Brain microvascular endothelial cell (primary cell): ENCODE results near the gene SENP1.
A peak's percentile ranks its signal among the peaks of the same experiment; 100 is the strongest.

ENCODE experiments used
- DNase-seq: peaks from one replicate; pipeline ENCODE4 v3.0.0-alpha.2; 2020
- H3K27ac ChIP-seq: fragments of 250-450 bp; sonication (Bioruptor Pico); 2 replicates; pipeline ENCODE4 v1.5.1; 2020; ENCODE audit warnings: mild to moderate bottlenecking, moderate library complexity
- H3K27me3 ChIP-seq: fragments of 250-450 bp; sonication (Bioruptor Pico); replicated peaks from 2 replicates; pipeline ENCODE4 v1.5.1; 2020; ENCODE audit warnings: mild to moderate bottlenecking
- H3K36me3 ChIP-seq: fragments of 250-450 bp; sonication (Bioruptor Pico); replicated peaks from 2 replicates; pipeline ENCODE4 v1.5.1; 2020; ENCODE audit warnings: mild to moderate bottlenecking
- H3K4me3 ChIP-seq: 2 replicates; pipeline ENCODE4 v1.5.1; 2011; ENCODE audit warnings: low read depth, mild to moderate bottlenecking, control low read depth, low read length, moderate library complexity
- in situ Hi-C: cut with HindIII; loops from 2 replicates; pipeline ENCODE4 v1.10.0; 2017; ENCODE audit warnings: low sequenced_read_pairs, low pct_ligation_motif_present
- TF ChIP-seq, protein P1 (sequence below): IDR thresholded peaks from 2 replicates; pipeline ENCODE4 v1.5.1; 2011; ENCODE audit warnings: low read depth, mild to moderate bottlenecking, moderate library complexity, low read length, control low read depth, inconsistent platforms; ENCODE audit errors: missing control alignments

The SENP1 gene

DNA sequence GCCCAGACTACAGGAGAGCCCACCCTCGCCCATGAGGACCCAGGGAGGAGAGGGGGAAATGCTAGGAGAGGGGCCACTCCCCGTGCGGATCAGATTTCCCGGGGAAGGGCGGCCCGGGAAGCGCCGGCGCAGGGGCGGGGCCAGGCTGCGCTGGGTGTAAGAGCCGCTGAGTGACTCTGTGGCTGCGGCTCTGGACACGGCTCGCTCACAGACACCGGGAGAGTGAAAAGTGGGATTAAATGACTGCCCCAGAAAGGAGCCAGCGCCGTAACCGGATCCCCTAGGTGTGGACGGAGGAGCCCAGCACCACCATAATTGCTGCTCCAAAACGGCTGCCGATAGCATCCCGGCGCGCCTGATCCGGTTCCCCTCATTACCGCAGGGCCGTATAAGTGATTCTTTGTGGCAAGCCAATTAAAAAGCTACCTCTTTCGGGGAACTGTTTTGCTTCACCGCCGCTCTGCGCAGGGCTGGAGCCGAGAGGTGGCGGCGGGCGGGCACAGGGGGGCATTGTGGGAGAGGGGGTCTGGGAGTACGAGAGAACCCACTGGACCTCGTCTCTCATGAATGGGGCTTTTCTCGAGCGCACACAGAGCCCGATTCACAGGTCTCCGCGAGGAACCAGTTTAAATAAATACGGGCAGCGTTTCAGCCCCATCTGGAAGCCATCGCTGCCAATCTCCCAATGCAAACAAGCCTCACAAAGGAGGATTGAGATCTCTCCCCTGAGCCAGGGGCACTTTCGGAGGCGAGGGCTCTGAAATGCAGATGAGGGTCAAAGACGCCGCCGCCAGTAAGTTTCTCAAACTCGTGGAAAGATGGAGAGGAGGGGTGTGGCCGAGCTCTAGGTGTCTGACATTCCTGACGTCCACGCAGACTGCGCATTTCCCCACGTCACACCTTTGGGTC is 104.1 kb downstream of the SENP1 start:
- peak overlapping the region; percentile 60 for H3K4me3 ChIP-seq

DNA sequence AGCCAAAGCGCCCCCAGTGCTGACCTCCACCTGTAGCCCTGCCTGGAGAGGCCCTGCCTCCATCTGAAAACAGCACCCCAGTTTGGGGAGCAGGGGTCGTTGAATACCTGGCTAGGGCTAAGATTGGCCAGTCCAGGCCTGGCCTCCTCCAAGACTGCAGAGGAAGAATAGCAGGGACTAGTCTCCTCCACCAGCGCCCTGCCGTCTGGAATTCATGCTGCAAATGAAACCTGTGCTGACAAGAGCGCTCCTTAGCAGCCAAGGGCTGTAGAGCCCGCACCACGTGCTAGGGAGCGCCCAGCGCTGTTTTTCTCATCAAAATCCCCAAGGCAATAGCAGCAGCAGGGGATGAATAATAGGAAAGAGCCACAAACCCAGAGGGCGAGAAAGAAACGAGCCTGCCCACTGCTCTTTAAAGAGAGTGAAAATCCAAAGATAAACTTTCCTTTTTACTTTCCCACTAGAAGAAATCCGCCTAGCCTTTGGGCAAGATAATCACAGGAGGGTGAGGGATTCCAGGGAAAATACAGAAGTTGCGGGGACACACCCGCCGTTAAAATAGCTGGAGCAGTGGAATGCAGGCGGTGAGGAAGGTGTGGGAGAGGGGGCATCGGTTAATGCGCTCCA is 104.9 kb downstream of the SENP1 start:
- Histone ChIP-seq H3K4me3 (peak overlapping the region; percentile 60), H3K27ac (no peak overlapping the region), H3K36me3 (no peaks in the 10 kb centered on the region), H3K27me3 (peaks cover 37% of the 10 kb centered on the region)
- DNase-seq: peak; percentile 77
- in situ Hi-C loops: no loop called here
- TF ChIP-seq, protein P1, sequence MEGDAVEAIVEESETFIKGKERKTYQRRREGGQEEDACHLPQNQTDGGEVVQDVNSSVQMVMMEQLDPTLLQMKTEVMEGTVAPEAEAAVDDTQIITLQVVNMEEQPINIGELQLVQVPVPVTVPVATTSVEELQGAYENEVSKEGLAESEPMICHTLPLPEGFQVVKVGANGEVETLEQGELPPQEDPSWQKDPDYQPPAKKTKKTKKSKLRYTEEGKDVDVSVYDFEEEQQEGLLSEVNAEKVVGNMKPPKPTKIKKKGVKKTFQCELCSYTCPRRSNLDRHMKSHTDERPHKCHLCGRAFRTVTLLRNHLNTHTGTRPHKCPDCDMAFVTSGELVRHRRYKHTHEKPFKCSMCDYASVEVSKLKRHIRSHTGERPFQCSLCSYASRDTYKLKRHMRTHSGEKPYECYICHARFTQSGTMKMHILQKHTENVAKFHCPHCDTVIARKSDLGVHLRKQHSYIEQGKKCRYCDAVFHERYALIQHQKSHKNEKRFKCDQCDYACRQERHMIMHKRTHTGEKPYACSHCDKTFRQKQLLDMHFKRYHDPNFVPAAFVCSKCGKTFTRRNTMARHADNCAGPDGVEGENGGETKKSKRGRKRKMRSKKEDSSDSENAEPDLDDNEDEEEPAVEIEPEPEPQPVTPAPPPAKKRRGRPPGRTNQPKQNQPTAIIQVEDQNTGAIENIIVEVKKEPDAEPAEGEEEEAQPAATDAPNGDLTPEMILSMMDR: peak; percentile 28

More for the DNA sequence above, 104.1 kb downstream of the SENP1 start:
- peak; percentile 20 for DNase-seq
- no peaks in the 10 kb centered on the region for H3K36me3 ChIP-seq
- H3K27ac ChIP-seq: no peak overlapping the region
- in situ Hi-C loops: no loop called here
- TF ChIP-seq, protein P1: no peak
- peaks cover 43% of the 10 kb centered on the region for H3K27me3 ChIP-seq

DNA sequence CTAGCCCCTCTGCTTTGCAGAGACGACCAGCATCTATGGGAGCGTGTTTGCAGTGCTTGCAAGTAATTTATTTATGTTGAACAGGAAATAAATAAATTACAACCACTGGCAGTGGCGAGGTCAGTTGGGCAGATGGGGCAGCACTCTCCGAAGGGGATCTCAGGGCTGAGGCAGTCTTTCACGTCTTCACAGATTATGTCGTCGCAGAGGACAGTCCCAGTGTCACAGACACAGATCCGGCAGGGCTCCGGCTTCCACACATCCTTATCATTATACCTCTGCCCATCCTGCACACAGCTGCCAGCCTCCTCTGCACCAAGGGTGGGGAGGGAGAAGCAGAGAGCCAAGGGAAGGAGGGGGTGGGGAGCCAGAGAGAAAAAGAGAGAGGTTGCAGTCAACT is 106.1 kb downstream of the SENP1 start:
- TF ChIP-seq, protein P1: no peak
- peaks cover 25% of the 10 kb centered on the region for H3K27me3 ChIP-seq

DNA sequence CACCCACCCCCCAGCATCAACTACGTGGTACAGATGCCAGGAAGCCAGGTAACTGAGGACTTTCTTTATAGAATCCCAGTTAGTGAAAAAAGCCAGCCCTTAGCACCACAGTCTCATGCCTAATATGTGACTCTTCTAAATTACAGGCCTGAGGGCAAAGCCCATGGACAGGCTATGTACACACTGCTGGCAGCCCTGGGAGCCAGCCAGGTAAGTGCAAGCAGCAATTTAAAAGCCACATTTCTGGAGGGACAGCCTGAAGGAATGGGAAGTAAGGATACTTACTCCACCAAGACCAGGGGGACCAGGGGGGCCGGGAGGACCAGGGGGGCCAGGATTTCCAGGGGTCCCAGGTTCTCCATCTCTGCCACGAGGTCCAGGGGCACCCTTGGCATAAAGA is 108.6 kb downstream of the SENP1 start:
- Histone ChIP-seq H3K27me3 (peaks cover 4% of the 10 kb centered on the region), H3K4me3 (no peak overlapping the region), H3K27ac (no peak overlapping the region), H3K36me3 (no peaks in the 10 kb centered on the region)
- TF ChIP-seq, protein P1: no peak
- DNase-seq: no peak
- in situ Hi-C loops: no loop called here

More for the DNA sequence above, 106.1 kb downstream of the SENP1 start:
- Histone ChIP-seq H3K27ac (no peak overlapping the region), H3K4me3 (no peak overlapping the region), H3K36me3 (no peaks in the 10 kb centered on the region)
- no peak for DNase-seq
- in situ Hi-C loops: no loop called here

DNA sequence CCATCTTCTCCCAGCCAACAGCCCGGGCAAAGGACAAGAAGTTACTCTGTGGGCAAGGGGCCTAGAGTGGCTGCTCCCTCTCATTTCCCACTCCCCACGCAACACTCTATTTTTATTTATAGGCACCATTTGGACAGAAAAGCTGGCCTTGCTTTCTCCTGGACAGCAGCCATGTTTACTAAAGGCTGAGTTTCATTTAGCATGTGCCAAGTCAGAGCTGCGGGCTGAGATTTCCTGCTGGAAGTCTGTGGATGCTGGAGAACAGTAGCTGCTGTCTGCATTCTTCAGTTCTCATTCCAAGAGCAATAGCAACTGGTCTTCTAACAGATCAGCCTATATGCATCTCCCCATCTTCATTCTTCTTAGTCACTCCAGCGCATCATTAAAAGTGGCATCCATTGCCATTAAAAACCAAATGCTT is 109.9 kb downstream of the SENP1 start:
- H3K27me3 ChIP-seq: peaks cover 4% of the 10 kb centered on the region
- no peaks in the 10 kb centered on the region for H3K36me3 ChIP-seq
- peak; percentile 22 for DNase-seq
- TF ChIP-seq, protein P1: no peak
- H3K4me3 ChIP-seq: no peak overlapping the region
- no peak overlapping the region for H3K27ac ChIP-seq
- in situ Hi-C loops: no loop called here
